OCI-LY3 (cell line): ENCODE results near the gene WBP1.
"Not testable (repeated sequence)": the region's sequence is repeated elsewhere in the genome, so short reads cannot be mapped to it uniquely, and the experiment has no call there.

Experiments
- H2AFZ ChIP-seq: fragments of 200-600, 300-600 bp; shearing (Covaris generic); 2 replicates; pipeline ENCODE4 v1.6.0; 2014; ENCODE audit warnings: antibody characterized with exemption, low read depth, low read length
- H3K27ac ChIP-seq: fragments of 200-600, 300-600 bp; sonication (generic); 2 replicates; pipeline ENCODE4 v1.5.1; 2014; ENCODE audit warnings: mild to moderate bottlenecking, low read length, moderate library complexity, mixed read lengths
- H3K27me3 ChIP-seq: fragments of 200-600, 300-600 bp; sonication (generic); 2 replicates; pipeline ENCODE4 v1.6.1; 2014; ENCODE audit warnings: low read depth, low read length, mixed read lengths
- H3K36me3 ChIP-seq: fragments of 200-600, 300-600 bp; sonication (generic); replicated peaks from 2 replicates; pipeline ENCODE3; 2014; ENCODE audit warnings: low read depth, low read length, mixed read lengths
- H3K4me1 ChIP-seq: fragments of 300-600, 200-600 bp; sonication (generic); 2 replicates; pipeline ENCODE4 v1.6.1; 2014; ENCODE audit warnings: low read length, mixed read lengths
- H3K4me2 ChIP-seq: fragments of 200-600, 300-600 bp; sonication (generic); 2 replicates; pipeline ENCODE4 v1.6.1; 2014; ENCODE audit warnings: low read length, mixed read lengths
- H3K4me3 ChIP-seq: fragments of 300-600, 200-600 bp; sonication (generic); 2 replicates; pipeline ENCODE4 v1.5.1; 2014; ENCODE audit warnings: antibody characterized with exemption, mild to moderate bottlenecking, low read length, moderate library complexity
- H3K79me2 ChIP-seq: fragments of 300-600, 200-600 bp; shearing (Covaris generic); 2 replicates; pipeline ENCODE4 v1.6.1; 2014; ENCODE audit warnings: mild to moderate bottlenecking, low read length, mixed read lengths
- H3K9ac ChIP-seq: fragments of 300-600, 200-600 bp; shearing (Covaris generic); 2 replicates; pipeline ENCODE4 v1.6.0; 2014; ENCODE audit warnings: mild to moderate bottlenecking, low read length, moderate library complexity
- H3K9me3 ChIP-seq: fragments of 200-600, 300-600 bp; shearing (Covaris generic); 2 replicates; pipeline ENCODE4 v1.6.1; 2014; ENCODE audit warnings: low read length, mixed read lengths; ENCODE audit not compliant: insufficient read depth
- H4K20me1 ChIP-seq: fragments of 200-600, 300-600 bp; sonication (generic); 2 replicates; pipeline ENCODE4 v1.6.1; 2016; ENCODE audit warnings: low read length, mixed read lengths; ENCODE audit not compliant: insufficient read depth
- EZH2phosphoT487 ChIP-seq: fragments of 200-600 bp; shearing (Covaris generic); IDR thresholded peaks from 2 replicates; pipeline ENCODE4 v1.6.1; 2018; ENCODE audit warnings: antibody characterized with exemption, mixed run types, low read depth
- TF ChIP-seq, protein P1 (sequence below): fragments of 200-600, 300-600 bp; sonication (generic); IDR thresholded peaks from 2 replicates; pipeline ENCODE4 v1.5.1; 2014; ENCODE audit warnings: antibody characterized with exemption, low read length, low read depth

WBP1 gene

DNA sequence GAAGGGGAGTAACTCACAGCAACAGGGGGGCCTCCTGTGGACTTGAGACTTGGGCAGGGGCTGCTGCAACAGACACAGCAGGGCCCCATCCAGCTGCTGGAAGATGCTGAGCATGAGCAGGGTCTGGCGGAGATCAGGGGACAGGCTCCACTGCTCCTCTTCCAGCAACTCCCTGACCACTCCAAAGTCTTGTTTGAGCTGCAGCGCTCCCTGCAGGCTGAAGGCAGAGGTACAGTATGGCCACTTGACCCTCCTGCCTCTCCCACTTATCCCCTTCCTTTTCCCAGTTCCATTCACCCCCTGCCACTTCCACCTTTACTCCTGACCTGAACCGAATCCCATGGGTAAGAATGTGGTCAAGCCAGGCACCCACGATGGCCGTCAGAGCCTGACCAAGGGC is 16.7 kb downstream of the WBP1 start:
- H3K9ac ChIP-seq, result no peak overlapping the region
- H3K27ac ChIP-seq, result no peak overlapping the region
- no peaks in the 10 kb centered on the region for H4K20me1 ChIP-seq
- TF ChIP-seq, protein P1, sequence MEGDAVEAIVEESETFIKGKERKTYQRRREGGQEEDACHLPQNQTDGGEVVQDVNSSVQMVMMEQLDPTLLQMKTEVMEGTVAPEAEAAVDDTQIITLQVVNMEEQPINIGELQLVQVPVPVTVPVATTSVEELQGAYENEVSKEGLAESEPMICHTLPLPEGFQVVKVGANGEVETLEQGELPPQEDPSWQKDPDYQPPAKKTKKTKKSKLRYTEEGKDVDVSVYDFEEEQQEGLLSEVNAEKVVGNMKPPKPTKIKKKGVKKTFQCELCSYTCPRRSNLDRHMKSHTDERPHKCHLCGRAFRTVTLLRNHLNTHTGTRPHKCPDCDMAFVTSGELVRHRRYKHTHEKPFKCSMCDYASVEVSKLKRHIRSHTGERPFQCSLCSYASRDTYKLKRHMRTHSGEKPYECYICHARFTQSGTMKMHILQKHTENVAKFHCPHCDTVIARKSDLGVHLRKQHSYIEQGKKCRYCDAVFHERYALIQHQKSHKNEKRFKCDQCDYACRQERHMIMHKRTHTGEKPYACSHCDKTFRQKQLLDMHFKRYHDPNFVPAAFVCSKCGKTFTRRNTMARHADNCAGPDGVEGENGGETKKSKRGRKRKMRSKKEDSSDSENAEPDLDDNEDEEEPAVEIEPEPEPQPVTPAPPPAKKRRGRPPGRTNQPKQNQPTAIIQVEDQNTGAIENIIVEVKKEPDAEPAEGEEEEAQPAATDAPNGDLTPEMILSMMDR, result peak; percentile 31
- no peak for TF ChIP-seq EZH2phosphoT487
- no peaks in the 10 kb centered on the region for H3K9me3 ChIP-seq
- peaks cover 10% of the 10 kb centered on the region for H3K79me2 ChIP-seq
- H3K4me1 ChIP-seq, result peaks cover 11% of the 10 kb centered on the region
- peaks cover 20% of the 10 kb centered on the region for H3K36me3 ChIP-seq
- H2AFZ ChIP-seq, result no peak overlapping the region
- no peaks in the 10 kb centered on the region for H3K27me3 ChIP-seq
- no peak overlapping the region for H3K4me3 ChIP-seq
- H3K4me2 ChIP-seq, result no peak overlapping the region

DNA sequence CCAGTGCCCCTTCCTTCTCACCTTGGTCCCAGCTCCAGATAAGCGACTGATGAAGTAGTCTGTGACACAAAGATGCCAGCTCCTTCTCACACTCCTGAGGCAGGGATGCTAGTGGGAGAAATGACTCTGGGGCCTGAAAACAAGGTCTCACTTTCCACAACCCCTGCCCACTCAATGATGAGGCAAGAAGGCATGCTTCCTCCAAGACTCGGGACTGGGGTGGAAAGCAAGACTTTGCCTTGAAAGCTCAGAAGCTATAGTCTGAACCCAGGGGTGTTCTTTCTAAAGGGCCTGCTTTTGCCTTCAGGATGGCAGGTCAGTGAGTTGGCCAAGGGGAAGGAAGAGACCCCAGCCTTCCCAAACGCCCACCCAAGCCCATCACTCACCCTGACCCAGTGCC is 23.2 kb downstream of the WBP1 start:
- H3K9me3 ChIP-seq, result no peaks in the 10 kb centered on the region
- H4K20me1 ChIP-seq, result no peaks in the 10 kb centered on the region
- peaks cover 8% of the 10 kb centered on the region for H3K4me1 ChIP-seq
- H3K9ac ChIP-seq, result peak overlapping the region; percentile 80
- H3K27me3 ChIP-seq, result no peaks in the 10 kb centered on the region
- no peak overlapping the region for H3K27ac ChIP-seq
- no peak for TF ChIP-seq EZH2phosphoT487
- TF ChIP-seq, protein P1, result no peak
- H2AFZ ChIP-seq, result no peak overlapping the region
- peaks cover 7% of the 10 kb centered on the region for H3K36me3 ChIP-seq
- H3K4me2 ChIP-seq, result peak overlapping the region; percentile 92
- H3K4me3 ChIP-seq, result peak overlapping the region; percentile 99
- H3K79me2 ChIP-seq, result peaks cover 22% of the 10 kb centered on the region

DNA sequence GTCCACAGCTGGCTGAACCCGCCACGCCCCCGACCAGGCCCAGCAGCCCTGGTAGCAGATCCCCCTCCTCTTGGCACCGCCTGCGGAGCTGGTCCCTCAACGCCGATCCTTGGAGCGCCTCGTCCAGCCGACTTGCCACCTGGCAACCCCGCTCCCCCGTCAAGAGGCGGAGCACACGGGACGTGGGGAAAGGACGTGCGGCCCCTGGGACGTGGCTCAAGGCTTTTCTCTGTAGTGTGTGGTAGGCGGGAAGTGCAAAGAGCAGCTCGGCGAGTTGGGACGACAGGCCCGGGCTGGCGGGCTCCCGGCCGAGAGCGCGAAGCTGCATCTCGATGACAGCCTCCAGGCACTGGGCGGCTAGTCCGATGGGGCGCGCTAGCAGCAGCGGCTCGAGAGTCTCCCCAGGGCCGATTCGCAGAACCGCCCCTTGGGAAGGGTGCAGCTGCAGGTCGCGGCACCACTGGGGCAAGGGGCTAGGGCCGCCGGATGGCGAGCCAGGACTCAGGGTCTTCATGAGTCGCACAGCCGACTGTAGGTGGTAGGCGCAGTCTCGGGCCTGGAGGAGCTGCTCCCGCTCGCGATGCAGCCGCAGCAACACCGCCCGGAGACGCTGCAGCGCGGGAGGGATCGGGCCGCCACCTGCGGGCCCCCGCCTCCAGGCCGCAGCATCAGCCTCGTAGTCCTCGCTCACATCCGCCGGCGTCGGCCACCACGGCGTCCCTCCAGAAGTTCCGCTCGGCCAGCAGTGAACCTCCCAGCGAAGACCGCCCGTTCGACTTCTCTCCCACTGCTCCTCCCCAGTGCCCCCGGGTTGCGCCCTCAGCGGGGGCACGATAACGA is 23.9 kb downstream of the WBP1 start:
- Histone ChIP-seq H3K9ac (peak overlapping the region; percentile 80), H3K27ac (peak overlapping the region; percentile 79), H2AFZ (peak overlapping the region; percentile 80), H3K36me3 (peaks cover 7% of the 10 kb centered on the region), H4K20me1 (no peaks in the 10 kb centered on the region), H3K4me3 (peak overlapping the region; percentile 99), H3K27me3 (no peaks in the 10 kb centered on the region), H3K9me3 (no peaks in the 10 kb centered on the region), H3K4me2 (peak overlapping the region; percentile 92), H3K79me2 (peaks cover 22% of the 10 kb centered on the region), H3K4me1 (peaks cover 8% of the 10 kb centered on the region)
- TF ChIP-seq EZH2phosphoT487, result no peak
- TF ChIP-seq, protein P1, result no peak

DNA sequence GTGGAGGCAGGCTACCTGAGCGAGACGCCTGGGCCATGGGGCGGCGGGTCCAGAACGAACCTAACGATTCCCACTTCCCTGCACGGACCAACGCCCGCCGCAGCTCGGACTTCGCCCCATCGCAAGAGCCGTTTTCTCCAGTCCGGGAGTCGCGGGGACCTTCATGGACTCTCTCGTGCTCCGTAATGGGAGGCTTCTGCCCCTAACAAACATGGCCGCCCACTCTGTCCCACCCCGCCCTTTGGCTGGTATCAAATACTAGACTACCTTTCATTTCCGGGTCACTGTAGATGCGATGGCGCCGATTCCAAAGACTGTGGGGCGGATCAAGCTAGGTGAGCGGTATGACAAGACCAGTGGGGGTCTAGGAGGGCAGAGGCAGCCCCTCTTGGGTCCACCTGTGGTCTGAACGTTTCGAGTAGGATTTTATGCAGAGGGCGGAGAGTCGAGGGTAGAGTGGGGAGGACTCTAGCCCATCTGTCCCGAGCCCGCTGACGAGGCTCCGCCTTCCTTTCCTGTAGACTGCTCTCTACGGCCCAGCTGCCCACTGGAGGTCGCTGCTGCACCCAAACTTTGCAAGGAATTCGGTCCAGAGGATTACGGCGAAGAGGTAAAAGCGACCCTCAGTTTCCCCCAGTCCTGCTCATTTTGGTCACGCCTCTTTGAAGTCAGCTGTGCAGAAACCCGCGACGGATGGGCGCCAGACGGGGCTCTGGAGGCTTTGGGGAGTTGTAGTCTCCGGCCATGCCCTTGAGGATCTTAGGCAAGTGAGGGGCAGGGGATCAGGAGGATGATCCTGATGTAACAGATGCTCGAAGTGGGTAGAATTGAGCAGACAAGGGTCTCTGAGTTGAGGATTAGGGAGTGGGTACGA is 24.8 kb downstream of the WBP1 start, which contains the start of the genes CCDC142 and TTC31:
TSS of gene CCDC142 (minus strand) at position 198 of the 874 bp plus-strand sequence. CDS start at position 37, 161 bp downstream.
TSS of gene TTC31 (plus strand) at position 281 of the 874 bp plus-strand sequence. CDS start at position 296, 15 bp downstream.
- Histone ChIP-seq H3K4me3 (peak within 1 kb of the TSS; percentile 99), H3K4me2 (peak within 1 kb of the TSS; percentile 98), H3K27me3 (no peaks in the 10 kb centered on the region), H3K79me2 (peaks cover 22% of the 10 kb centered on the region), H2AFZ (peak within 1 kb of the TSS; percentile 87), H3K36me3 (peaks cover 3% of the 10 kb centered on the region), H4K20me1 (no peaks in the 10 kb centered on the region), H3K9me3 (no peaks in the 10 kb centered on the region), H3K4me1 (peaks cover 8% of the 10 kb centered on the region), H3K9ac (peak within 1 kb of the TSS; percentile 80), H3K27ac (peak within 1 kb of the TSS; percentile 79)
- no peak for TF ChIP-seq EZH2phosphoT487
- TF ChIP-seq, protein P1, result peak; percentile 93

DNA sequence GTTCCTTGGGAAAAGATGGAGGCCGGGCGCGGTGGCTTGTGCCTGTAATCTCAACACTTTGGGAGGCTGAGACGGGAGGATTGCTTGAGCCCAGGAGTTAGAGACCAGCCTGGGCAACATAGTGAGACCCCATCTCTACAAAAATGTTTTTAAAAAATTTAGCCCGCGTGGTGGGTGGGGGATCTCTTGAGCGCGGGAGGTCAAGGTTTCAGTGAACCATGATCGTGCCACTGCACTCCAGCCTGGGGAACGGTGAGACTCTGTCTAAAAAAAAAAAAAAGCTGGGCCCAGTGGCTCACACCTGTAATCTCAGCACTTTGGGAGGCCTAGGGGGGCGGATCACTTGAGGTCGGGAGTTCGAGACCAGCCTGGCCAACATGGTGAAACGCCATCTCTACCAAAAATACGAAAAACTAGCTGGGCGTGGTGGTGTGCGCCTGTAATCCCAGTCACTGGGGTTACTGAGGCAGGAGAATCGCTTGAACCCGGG is 25.5 kb downstream of the WBP1 start:
- Histone ChIP-seq H3K27ac (peak overlapping the region; percentile 79), H3K4me3 (peak overlapping the region; percentile 99), H3K79me2 (peaks cover 22% of the 10 kb centered on the region), H3K9ac (peak overlapping the region; percentile 80), H3K4me2 (peak overlapping the region; percentile 98), H2AFZ (0 out of 2 replicates have a peak overlapping the region, but pooled peaks have one; percentile 79)
- H4K20me1 ChIP-seq, H3K36me3 ChIP-seq, H3K4me1 ChIP-seq, H3K27me3 ChIP-seq, H3K9me3 ChIP-seq: not testable (repeated sequence)
